Neuron (in vitro differentiated cells): ENCODE measurements around the gene DENND6A.

Source experiments
- H2AFZ ChIP-seq: one replicate; pipeline ENCODE4 v1.6.1; 2013; ENCODE audit warnings: low read depth, mild to moderate bottlenecking, inconsistent platforms, low read length, moderate library complexity
- H3K27me3 ChIP-seq: one replicate; pipeline ENCODE4 v1.6.1; 2013; ENCODE audit warnings: low read length; ENCODE audit not compliant: insufficient read depth
- H3K36me3 ChIP-seq: one replicate; pipeline ENCODE4 v1.6.1; 2013; ENCODE audit warnings: low read length; ENCODE audit not compliant: insufficient read depth
- H3K4me1 ChIP-seq: one replicate; pipeline ENCODE4 v1.6.1; 2013; ENCODE audit warnings: low read length; ENCODE audit not compliant: insufficient read depth
- H3K4me3 ChIP-seq: 2 replicates; pipeline ENCODE4 v1.5.1; 2013; ENCODE audit warnings: mild to moderate bottlenecking, low read length, moderate library complexity
- H3K9me3 ChIP-seq: one replicate; pipeline ENCODE4 v1.6.1; 2013; ENCODE audit warnings: low read length

DENND6A gene

GRCh38 chr3:57688291-57688690 lies 4.6 kb downstream of the DENND6A start:
- H3K27me3 ChIP-seq, result no peaks in the 10 kb centered on the region
- H3K36me3 ChIP-seq, result peaks cover 2% of the 10 kb centered on the region
- H2AFZ ChIP-seq, result no peak overlapping the region
- no peak overlapping the region for H3K4me3 ChIP-seq
- peaks cover 10% of the 10 kb centered on the region for H3K4me1 ChIP-seq
- no peaks in the 10 kb centered on the region for H3K9me3 ChIP-seq

DNA sequence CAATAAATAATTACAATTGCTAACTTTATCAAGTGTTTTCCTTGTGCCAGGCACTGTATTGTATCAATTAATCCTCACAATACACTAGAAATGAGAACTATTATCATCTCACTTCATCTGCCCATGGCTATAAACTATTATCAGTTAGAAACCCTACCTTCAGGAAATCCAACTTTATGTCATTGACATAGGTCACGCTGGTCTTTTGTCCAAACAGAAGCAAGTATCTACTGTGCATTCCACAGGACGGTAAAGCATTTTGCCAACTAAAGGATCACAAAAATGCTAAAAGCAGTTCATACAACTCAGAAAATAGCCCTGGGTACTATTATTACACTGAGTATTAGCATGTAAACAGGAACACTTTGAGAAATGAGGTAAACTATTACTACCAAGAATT lies 9.6 kb downstream of the DENND6A start:
- Histone ChIP-seq H3K9me3 (no peaks in the 10 kb centered on the region), H3K4me3 (no peak overlapping the region), H3K27me3 (no peaks in the 10 kb centered on the region)

GRCh38 chr3:57682284-57682683 lies 10.6 kb downstream of the DENND6A start:
- no peaks in the 10 kb centered on the region for H3K4me1 ChIP-seq
- no peaks in the 10 kb centered on the region for H3K9me3 ChIP-seq
- no peak overlapping the region for H3K4me3 ChIP-seq
- no peak overlapping the region for H2AFZ ChIP-seq
- H3K27me3 ChIP-seq, result no peaks in the 10 kb centered on the region
- peaks cover 20% of the 10 kb centered on the region for H3K36me3 ChIP-seq

More for the DNA sequence above, 9.6 kb downstream of the DENND6A start:
- Histone ChIP-seq H2AFZ (no peak overlapping the region), H3K36me3 (peaks cover 20% of the 10 kb centered on the region), H3K4me1 (no peaks in the 10 kb centered on the region)

- H2AFZ ChIP-seq, result no peak overlapping the region
- no peaks in the 10 kb centered on the region for H3K27me3 ChIP-seq
- H3K36me3 ChIP-seq, result peaks cover 20% of the 10 kb centered on the region
- H3K4me1 ChIP-seq, result no peaks in the 10 kb centered on the region
- no peak overlapping the region for H3K4me3 ChIP-seq
- H3K9me3 ChIP-seq, result no peaks in the 10 kb centered on the region
Measured at GRCh38 chr3:57681691-57682090, 11.2 kb downstream of the DENND6A start.

DNA sequence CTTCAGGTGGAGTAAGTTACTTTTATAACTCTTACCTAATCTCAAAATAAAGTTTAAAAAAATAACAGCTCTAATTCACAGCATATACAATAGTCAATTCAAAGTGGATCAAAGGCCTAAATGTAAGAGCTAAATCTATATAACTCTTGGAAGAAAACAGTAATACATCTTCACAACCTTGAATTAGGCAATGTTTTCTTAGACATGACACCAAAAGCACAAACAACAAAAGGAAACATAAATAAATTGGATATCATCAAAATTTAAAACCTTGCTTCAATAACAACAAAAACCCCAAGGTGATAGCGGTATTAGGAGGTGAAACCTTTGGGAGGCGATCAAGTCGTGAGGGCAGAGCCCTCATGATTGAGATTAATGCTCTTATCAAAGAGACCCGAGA lies 12.8 kb downstream of the DENND6A start:
- Histone ChIP-seq H2AFZ (no peak overlapping the region), H3K9me3 (no peaks in the 10 kb centered on the region), H3K27me3 (no peaks in the 10 kb centered on the region)

GRCh38 chr3:57675530-57675929 lies 17.3 kb downstream of the DENND6A start:
- Histone ChIP-seq H3K9me3 (no peaks in the 10 kb centered on the region), H3K4me3 (no peak overlapping the region), H3K36me3 (peaks cover 18% of the 10 kb centered on the region), H2AFZ (no peak overlapping the region), H3K27me3 (no peaks in the 10 kb centered on the region), H3K4me1 (no peaks in the 10 kb centered on the region)

More for the DNA sequence above, 12.8 kb downstream of the DENND6A start:
- Histone ChIP-seq H3K4me1 (no peaks in the 10 kb centered on the region), H3K36me3 (peaks cover 20% of the 10 kb centered on the region), H3K4me3 (no peak overlapping the region)

- H2AFZ ChIP-seq, result no peak overlapping the region
- H3K9me3 ChIP-seq, result no peaks in the 10 kb centered on the region
- no peak overlapping the region for H3K4me3 ChIP-seq
- peaks cover 9% of the 10 kb centered on the region for H3K36me3 ChIP-seq
- H3K4me1 ChIP-seq, result no peaks in the 10 kb centered on the region
- no peaks in the 10 kb centered on the region for H3K27me3 ChIP-seq
Measured at GRCh38 chr3:57673156-57673555, 19.7 kb downstream of the DENND6A start.

- Histone ChIP-seq H3K9me3 (no peaks in the 10 kb centered on the region), H3K4me3 (no peak overlapping the region), H2AFZ (no peak overlapping the region), H3K36me3 (peaks cover 25% of the 10 kb centered on the region), H3K27me3 (no peaks in the 10 kb centered on the region), H3K4me1 (no peaks in the 10 kb centered on the region)
Measured at GRCh38 chr3:57670543-57670942, 22.3 kb downstream of the DENND6A start.

DNA sequence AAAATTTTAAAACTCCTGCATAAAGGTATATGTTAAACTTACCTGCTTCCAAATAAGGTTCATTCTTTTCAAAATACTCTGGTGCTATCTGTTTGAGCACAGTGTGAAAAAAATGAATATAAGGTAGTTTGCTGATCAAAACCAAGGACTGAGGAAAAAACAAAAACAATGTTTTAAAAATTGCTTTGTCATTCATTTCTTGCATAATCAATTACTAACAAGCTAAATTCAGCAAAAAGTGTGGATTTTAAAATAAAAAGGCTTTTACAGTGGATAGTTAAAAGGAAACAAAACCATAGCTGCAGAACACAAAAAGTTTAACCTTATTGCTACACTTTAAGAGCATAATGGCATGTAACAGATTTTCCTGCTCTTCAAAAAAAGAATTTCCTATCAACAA lies 31.5 kb downstream of the DENND6A start:
- H3K9me3 ChIP-seq, result no peaks in the 10 kb centered on the region
- no peak overlapping the region for H2AFZ ChIP-seq
- no peak overlapping the region for H3K4me3 ChIP-seq
- H3K27me3 ChIP-seq, result no peaks in the 10 kb centered on the region
- H3K36me3 ChIP-seq, result peaks cover 57% of the 10 kb centered on the region
- H3K4me1 ChIP-seq, result no peaks in the 10 kb centered on the region

DNA sequence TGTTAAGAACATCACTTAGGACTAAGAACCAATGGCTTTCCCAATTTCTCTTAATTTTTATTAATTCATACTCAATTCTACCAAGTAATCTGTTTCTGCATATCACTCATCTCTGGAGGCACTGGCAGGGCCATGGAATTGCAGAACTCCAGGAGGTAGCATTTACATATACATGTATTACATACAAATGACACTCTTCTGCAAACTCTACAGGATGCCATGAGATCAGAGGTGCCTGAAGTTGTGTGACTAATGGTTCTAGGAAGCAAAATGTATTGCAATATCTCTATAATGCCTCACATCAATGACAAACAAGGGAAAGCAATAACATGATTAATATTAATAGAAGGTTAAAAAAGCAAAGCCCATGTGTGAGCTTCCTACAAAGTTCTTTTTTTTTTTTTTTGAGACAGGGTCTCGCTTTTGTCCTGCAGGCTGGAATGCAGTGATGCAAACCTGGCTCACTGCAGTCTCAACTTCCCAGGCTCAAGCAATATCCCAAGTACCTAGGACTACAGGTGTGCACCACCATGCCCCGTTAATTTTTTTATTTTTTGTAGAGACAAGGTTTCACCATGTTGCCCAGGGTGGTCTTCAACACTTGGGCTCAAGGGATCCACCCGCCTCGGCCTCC lies 33.0 kb downstream of the DENND6A start:
- Histone ChIP-seq H2AFZ (no peak overlapping the region), H3K4me1 (no peaks in the 10 kb centered on the region), H3K4me3 (no peak overlapping the region), H3K27me3 (no peaks in the 10 kb centered on the region), H3K9me3 (no peaks in the 10 kb centered on the region), H3K36me3 (peaks cover 55% of the 10 kb centered on the region)

GRCh38 chr3:57659004-57659673 lies 33.7 kb downstream of the DENND6A start:
- Histone ChIP-seq H3K9me3 (no peaks in the 10 kb centered on the region), H2AFZ (no peak overlapping the region), H3K4me1 (no peaks in the 10 kb centered on the region), H3K36me3 (peaks cover 58% of the 10 kb centered on the region), H3K27me3 (no peaks in the 10 kb centered on the region), H3K4me3 (no peak overlapping the region)

GRCh38 chr3:57658536-57658935 lies 34.3 kb downstream of the DENND6A start:
- Histone ChIP-seq H3K9me3 (no peaks in the 10 kb centered on the region), H3K27me3 (no peaks in the 10 kb centered on the region), H3K4me1 (no peaks in the 10 kb centered on the region), H3K36me3 (peaks cover 54% of the 10 kb centered on the region), H3K4me3 (no peak overlapping the region), H2AFZ (no peak overlapping the region)

- H3K4me3 ChIP-seq, result no peak overlapping the region
- no peaks in the 10 kb centered on the region for H3K4me1 ChIP-seq
- H2AFZ ChIP-seq, result no peak overlapping the region
- H3K27me3 ChIP-seq, result no peaks in the 10 kb centered on the region
- peaks cover 57% of the 10 kb centered on the region for H3K36me3 ChIP-seq
- peaks cover 2% of the 10 kb centered on the region for H3K9me3 ChIP-seq
Measured at GRCh38 chr3:57655727-57656126, 37.1 kb downstream of the DENND6A start.

GRCh38 chr3:57654267-57654666 lies 38.6 kb downstream of the DENND6A start:
- Histone ChIP-seq H3K36me3 (peaks cover 46% of the 10 kb centered on the region), H3K27me3 (no peaks in the 10 kb centered on the region), H3K9me3 (peaks cover 2% of the 10 kb centered on the region), H3K4me3 (no peak overlapping the region), H3K4me1 (no peaks in the 10 kb centered on the region), H2AFZ (no peak overlapping the region)
